WTC11 (cell line): ENCODE data around the gene IMPDH1. TPM values are rescaled to one million over a fixed set of nuclear protein-coding genes. Genes with fewer than 3 reads are reported as not detected.

Experiments
- ATAC-seq: fragments of 200-7000 bp; cut with Tn5 transposase; 2 replicates; pipeline ENCODE4 v1.10.0; 2021; ENCODE audit warnings: mild to moderate bottlenecking, moderate library complexity
- CTCF ChIA-PET: fragments of 300-600 bp; sonication (Branson Sonifier 250); formaldehyde crosslinking; loops from one replicate; lab custom pipeline; 2021; ENCODE audit warnings: antibody characterized with exemption; lab: Charles Lee
- POLR2A ChIA-PET: fragments of 350-600 bp; sonication (Branson Sonifier 250); formaldehyde crosslinking; loops from one replicate; lab custom pipeline; 2021; ENCODE audit warnings: antibody characterized with exemption; lab: Charles Lee
- DNase-seq: peaks from one replicate; pipeline ENCODE4 v3.0.0; 2021; ENCODE audit warnings: low spot score
- H3K27ac Mint-ChIP-seq: 2 replicates; pipeline ENCODE4 v1.8.0; 2021; ENCODE audit warnings: mixed read lengths
- H3K27me3 Mint-ChIP-seq: 2 replicates; pipeline ENCODE4 v1.8.0; 2021; ENCODE audit warnings: low read depth, mild to moderate bottlenecking, moderate library complexity, mixed read lengths
- H3K36me3 Mint-ChIP-seq: 2 replicates; pipeline ENCODE4 v1.8.0; 2021; ENCODE audit warnings: mixed read lengths
- H3K4me1 Mint-ChIP-seq: 2 replicates; pipeline ENCODE4 v1.8.0; 2022; ENCODE audit warnings: mixed read lengths
- H3K4me3 Mint-ChIP-seq: 2 replicates; pipeline ENCODE4 v1.8.0; 2021; ENCODE audit warnings: mild to moderate bottlenecking, moderate library complexity, mixed read lengths
- H3K9me3 Mint-ChIP-seq: 2 replicates; pipeline ENCODE4 v1.8.0; 2021; ENCODE audit warnings: mixed read lengths
- CBFB ChIP-seq: sonication (generic); formaldehyde crosslinking; IDR thresholded peaks from 2 replicates; pipeline ENCODE4 v1.8.1; 2022; ENCODE audit warnings: mild to moderate bottlenecking, low read depth, missing genetic modification reagents
- ELF4 ChIP-seq: sonication (generic); formaldehyde crosslinking; IDR thresholded peaks from 2 replicates; pipeline ENCODE4 v1.8.1; 2022; ENCODE audit warnings: low read depth, mild to moderate bottlenecking, moderate library complexity, missing genetic modification reagents
- ESRRA ChIP-seq: sonication (generic); formaldehyde crosslinking; IDR thresholded peaks from 2 replicates; pipeline ENCODE4 v1.8.1; 2022; ENCODE audit warnings: mild to moderate bottlenecking, missing genetic modification reagents, borderline replicate concordance
- FOXJ3 ChIP-seq: sonication (generic); formaldehyde crosslinking; IDR thresholded peaks from 2 replicates; pipeline ENCODE4 v1.9.0; 2021; ENCODE audit warnings: missing genetic modification reagents, mild to moderate bottlenecking, borderline replicate concordance
- FOXK1 ChIP-seq: sonication (generic); formaldehyde crosslinking; IDR thresholded peaks from 2 replicates; pipeline ENCODE4 v1.8.0; 2022; ENCODE audit warnings: mild to moderate bottlenecking, moderate library complexity, missing genetic modification reagents
- FOXP1 ChIP-seq: sonication (generic); formaldehyde crosslinking; IDR thresholded peaks from 2 replicates; pipeline ENCODE4 v1.8.0; 2022; ENCODE audit warnings: missing genetic modification reagents, mild to moderate bottlenecking, moderate library complexity, borderline replicate concordance
- NFYB ChIP-seq: sonication (generic); formaldehyde crosslinking; conservative IDR thresholded peaks from 2 replicates; pipeline ENCODE4 v1.8.0; 2022; ENCODE audit warnings: low read depth, missing genetic modification reagents
- NR3C1 ChIP-seq: sonication (generic); formaldehyde crosslinking; conservative IDR thresholded peaks from 2 replicates; pipeline ENCODE4 v1.8.1; 2023; ENCODE audit warnings: low read depth, mild to moderate bottlenecking, missing genetic modification reagents
- ZNF121 ChIP-seq: sonication (generic); formaldehyde crosslinking; IDR thresholded peaks from 2 replicates; pipeline ENCODE4 v1.8.0; 2023; ENCODE audit warnings: missing genetic modification reagents
- ZNF138 ChIP-seq: sonication (generic); formaldehyde crosslinking; conservative IDR thresholded peaks from 2 replicates; pipeline ENCODE4 v1.8.1; 2022; ENCODE audit warnings: mild to moderate bottlenecking, moderate library complexity, missing genetic modification reagents
- ZNF232 ChIP-seq: sonication (generic); formaldehyde crosslinking; IDR thresholded peaks from 2 replicates; pipeline ENCODE4 v1.8.0; 2022; ENCODE audit warnings: mild to moderate bottlenecking, missing genetic modification reagents
- ZNF317 ChIP-seq: sonication (generic); formaldehyde crosslinking; IDR thresholded peaks from 2 replicates; pipeline ENCODE4 v1.8.1; 2023; ENCODE audit warnings: low read depth, mild to moderate bottlenecking, moderate library complexity, missing genetic modification reagents, borderline replicate concordance
- ZNF671 ChIP-seq: fragments of 250-450 bp; sonication (Bioruptor Pico); IDR thresholded peaks from 2 replicates; pipeline ENCODE4 v1.8.0; 2021; ENCODE audit warnings: mild to moderate bottlenecking
- total RNA-seq: library from RNA; stranded (reverse); gene quantifications from 3 replicates; pipeline ENCODE4 v1.2.3, GENCODE V29; 2021
- TF ChIP-seq, protein P1 (sequence below): fragments of 250-450 bp; sonication (Bioruptor Pico); IDR thresholded peaks from 2 replicates; pipeline ENCODE4 v1.9.0; 2021; ENCODE audit warnings: mild to moderate bottlenecking, borderline replicate concordance
- TF ChIP-seq, protein P2 (sequence below): sonication (generic); formaldehyde crosslinking; IDR thresholded peaks from 2 replicates; pipeline ENCODE4 v1.8.1; 2023; ENCODE audit warnings: mild to moderate bottlenecking, missing genetic modification reagents
- TF ChIP-seq, protein P3 (sequence below): sonication (generic); formaldehyde crosslinking; IDR thresholded peaks from 2 replicates; pipeline ENCODE4 v1.8.1; 2022; ENCODE audit warnings: low read depth, missing genetic modification reagents, borderline replicate concordance
- TF ChIP-seq, protein P4 (sequence below): sonication (generic); formaldehyde crosslinking; IDR thresholded peaks from 2 replicates; pipeline ENCODE4 v1.8.0; 2022; ENCODE audit warnings: mild to moderate bottlenecking, missing genetic modification reagents

IMPDH1 gene
- total RNA-seq, 1 experiment from 2014 or later, result 54.2 TPM

DNA sequence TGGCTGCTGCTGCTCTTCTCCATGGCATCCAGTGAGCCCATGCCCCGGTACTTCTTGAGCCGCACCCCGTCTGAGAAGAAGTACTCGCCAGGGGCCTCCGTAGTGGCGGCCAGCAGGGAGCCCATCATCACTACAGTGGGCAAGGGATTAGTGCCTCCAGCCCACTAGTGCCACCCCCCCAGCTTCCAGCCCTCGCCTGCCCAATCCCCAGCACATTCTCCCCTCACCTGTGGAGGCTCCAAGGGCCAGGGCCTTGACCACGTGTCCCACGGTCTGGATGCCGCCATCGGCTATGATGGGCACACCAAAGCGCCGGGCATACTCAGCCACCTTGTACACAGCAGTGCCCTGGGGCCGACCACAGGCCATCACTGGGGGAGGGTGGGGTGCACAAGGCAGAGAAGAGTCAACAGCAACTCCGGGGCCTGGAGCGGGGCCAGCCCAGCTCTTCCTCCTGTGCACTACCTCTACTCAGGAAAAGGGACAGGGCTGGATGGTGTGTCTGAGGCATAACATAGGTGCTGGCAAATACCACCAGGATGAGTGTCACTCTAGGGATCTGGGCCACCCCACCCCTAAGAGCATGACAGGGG, 14.8 kb downstream of the IMPDH1 start:
- no peak overlapping the region for H3K4me3 Mint-ChIP-seq
- CTCF ChIA-PET, result interaction anchor here (1.0 to 1.6 kb wide), 8 partner anchors 7 to 66 kb away, joined by 3 to 5 read pairs (median 4); no protein-coding TSS in a partner anchor
- POLR2A ChIA-PET, result no interaction called here

DNA sequence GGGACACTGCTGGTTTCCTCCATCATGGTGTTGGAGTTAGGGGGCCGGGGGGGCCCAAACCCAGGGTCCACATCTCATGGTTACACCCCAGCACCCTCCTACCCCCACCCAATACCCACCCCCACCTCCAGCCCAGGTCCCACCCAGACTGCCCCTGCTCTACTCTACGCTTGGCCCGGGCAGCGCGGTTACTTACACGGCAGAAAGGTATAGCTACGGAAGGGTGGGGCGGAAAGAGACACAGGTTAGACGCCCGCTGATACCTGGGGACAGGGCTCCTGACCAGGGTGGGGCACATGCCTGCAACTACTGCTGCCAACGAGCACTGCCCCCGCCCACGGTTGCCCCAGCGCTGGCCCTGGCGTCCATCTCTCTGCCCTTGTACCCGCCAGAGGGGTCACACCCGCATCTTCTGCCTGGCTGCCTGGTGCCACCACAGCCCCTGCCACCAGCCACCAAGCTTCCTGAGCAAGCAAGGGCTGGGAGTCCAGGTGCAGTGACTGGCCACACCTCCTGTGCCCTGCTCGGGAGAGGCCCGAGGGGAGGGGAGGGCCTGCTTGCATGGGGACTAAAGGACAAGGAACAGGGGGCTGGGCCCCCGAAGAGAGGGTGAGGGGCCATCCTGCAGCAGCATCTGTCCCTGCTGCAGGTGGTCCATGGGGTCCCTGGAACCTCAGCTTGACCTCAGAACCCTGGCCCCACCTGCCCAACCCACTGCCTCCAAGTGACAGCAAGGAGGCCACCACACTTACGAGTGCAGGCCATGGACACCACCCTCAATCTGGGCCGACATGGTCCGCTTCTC, 16.1 kb downstream of the IMPDH1 start:
- DNase-seq (no peak), ATAC-seq (no peak)
- Mint-ChIP-seq H3K27me3 (peaks cover 3% of the 10 kb centered on the region; the same call in 1 of the 2 replicates), H3K36me3 (peaks cover 5% of the 10 kb centered on the region), H3K4me1 (peaks cover 9% of the 10 kb centered on the region), H3K4me3 (no peak overlapping the region), H3K27ac (no peak overlapping the region), H3K9me3 (no peaks in the 10 kb centered on the region)
- ChIA-PET POLR2A (no interaction called here), CTCF (interaction anchor here (0.9 kb wide), 1 partner anchor 46 kb away, joined by 3 read pairs; no protein-coding TSS in a partner anchor)
- TF ChIP-seq NFYB (CRISPR knock-in tag) (no peak), ZNF232 (CRISPR knock-in tag) (no peak), FOXJ3 (CRISPR knock-in tag) (no peak)
- TF ChIP-seq, protein P1, sequence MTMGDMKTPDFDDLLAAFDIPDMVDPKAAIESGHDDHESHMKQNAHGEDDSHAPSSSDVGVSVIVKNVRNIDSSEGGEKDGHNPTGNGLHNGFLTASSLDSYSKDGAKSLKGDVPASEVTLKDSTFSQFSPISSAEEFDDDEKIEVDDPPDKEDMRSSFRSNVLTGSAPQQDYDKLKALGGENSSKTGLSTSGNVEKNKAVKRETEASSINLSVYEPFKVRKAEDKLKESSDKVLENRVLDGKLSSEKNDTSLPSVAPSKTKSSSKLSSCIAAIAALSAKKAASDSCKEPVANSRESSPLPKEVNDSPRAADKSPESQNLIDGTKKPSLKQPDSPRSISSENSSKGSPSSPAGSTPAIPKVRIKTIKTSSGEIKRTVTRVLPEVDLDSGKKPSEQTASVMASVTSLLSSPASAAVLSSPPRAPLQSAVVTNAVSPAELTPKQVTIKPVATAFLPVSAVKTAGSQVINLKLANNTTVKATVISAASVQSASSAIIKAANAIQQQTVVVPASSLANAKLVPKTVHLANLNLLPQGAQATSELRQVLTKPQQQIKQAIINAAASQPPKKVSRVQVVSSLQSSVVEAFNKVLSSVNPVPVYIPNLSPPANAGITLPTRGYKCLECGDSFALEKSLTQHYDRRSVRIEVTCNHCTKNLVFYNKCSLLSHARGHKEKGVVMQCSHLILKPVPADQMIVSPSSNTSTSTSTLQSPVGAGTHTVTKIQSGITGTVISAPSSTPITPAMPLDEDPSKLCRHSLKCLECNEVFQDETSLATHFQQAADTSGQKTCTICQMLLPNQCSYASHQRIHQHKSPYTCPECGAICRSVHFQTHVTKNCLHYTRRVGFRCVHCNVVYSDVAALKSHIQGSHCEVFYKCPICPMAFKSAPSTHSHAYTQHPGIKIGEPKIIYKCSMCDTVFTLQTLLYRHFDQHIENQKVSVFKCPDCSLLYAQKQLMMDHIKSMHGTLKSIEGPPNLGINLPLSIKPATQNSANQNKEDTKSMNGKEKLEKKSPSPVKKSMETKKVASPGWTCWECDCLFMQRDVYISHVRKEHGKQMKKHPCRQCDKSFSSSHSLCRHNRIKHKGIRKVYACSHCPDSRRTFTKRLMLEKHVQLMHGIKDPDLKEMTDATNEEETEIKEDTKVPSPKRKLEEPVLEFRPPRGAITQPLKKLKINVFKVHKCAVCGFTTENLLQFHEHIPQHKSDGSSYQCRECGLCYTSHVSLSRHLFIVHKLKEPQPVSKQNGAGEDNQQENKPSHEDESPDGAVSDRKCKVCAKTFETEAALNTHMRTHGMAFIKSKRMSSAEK, result no peak
- TF ChIP-seq, protein P2, sequence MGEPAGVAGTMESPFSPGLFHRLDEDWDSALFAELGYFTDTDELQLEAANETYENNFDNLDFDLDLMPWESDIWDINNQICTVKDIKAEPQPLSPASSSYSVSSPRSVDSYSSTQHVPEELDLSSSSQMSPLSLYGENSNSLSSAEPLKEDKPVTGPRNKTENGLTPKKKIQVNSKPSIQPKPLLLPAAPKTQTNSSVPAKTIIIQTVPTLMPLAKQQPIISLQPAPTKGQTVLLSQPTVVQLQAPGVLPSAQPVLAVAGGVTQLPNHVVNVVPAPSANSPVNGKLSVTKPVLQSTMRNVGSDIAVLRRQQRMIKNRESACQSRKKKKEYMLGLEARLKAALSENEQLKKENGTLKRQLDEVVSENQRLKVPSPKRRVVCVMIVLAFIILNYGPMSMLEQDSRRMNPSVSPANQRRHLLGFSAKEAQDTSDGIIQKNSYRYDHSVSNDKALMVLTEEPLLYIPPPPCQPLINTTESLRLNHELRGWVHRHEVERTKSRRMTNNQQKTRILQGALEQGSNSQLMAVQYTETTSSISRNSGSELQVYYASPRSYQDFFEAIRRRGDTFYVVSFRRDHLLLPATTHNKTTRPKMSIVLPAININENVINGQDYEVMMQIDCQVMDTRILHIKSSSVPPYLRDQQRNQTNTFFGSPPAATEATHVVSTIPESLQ, result no peak

More for the DNA sequence above, 14.8 kb downstream of the IMPDH1 start:
- DNase-seq, result no peak
- Mint-ChIP-seq H3K27ac (no peak overlapping the region), H3K36me3 (peaks cover 5% of the 10 kb centered on the region)
- TF ChIP-seq FOXP1 (CRISPR knock-in tag) (no peak), ELF4 (CRISPR knock-in tag) (no peak), ESRRA (CRISPR knock-in tag) (no peak), ZNF138 (CRISPR knock-in tag) (no peak)
- TF ChIP-seq, all 79 proteins: peak for 0
- H3K9me3 Mint-ChIP-seq, result no peaks in the 10 kb centered on the region
- H3K27me3 Mint-ChIP-seq, result no peaks in the 10 kb centered on the region
- peaks cover 2% of the 10 kb centered on the region for H3K4me1 Mint-ChIP-seq
- ATAC-seq, result no peak

DNA sequence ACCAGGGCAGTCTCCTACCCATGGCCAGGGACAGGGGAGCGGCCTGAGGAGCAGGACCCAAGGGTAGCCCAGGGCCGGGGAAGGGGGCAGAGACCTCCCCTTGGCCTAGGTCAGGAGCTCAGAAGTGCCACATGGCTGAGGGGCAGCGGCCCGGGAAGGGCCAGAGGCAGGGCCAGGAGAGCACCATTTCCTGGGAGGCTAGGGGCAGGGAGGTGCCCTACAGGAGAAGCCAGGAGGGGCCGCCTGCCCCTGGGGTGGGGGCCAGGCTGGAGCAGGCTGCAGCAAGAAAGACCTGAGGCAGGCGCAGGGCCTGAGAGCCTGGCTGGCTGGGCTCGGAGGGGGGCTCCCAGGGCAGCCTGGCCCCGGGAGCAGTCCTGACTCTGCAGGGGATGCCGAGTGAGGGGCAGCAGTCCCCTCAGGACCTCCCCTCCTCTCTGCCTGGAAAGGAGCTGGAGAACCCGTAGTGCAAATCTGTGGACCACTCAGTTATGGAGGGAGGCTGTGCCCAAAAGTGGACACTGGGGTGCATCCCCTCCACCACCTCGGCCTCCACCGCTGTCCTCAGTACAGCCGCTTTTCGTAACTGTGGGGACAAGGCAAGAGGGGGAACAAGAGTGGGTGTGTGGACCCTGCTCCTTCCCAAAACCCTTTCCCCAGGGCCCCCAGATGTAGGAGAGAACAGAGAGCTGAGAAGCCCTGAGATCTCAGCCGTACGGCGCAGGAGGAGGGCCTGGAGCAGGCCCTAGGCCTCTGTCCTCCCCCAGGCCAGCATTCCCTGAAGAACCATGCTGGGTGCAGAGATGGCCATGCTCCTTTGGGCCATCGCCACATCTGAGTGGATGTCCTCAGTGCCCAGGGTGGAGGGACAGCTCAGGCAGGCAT, 17.1 kb downstream of the IMPDH1 start:
- peaks cover 9% of the 10 kb centered on the region for H3K4me1 Mint-ChIP-seq
- H3K9me3 Mint-ChIP-seq, result no peaks in the 10 kb centered on the region
- CTCF ChIA-PET, result interaction anchor here (1.0 kb wide), 1 partner anchor 45 kb away, joined by 4 read pairs; no protein-coding TSS in a partner anchor

More for the DNA sequence above, 17.1 kb downstream of the IMPDH1 start:
- DNase-seq, result no peak
- TF ChIP-seq ZNF671 (CRISPR knock-in tag), result no peak
- no peak for TF ChIP-seq NR3C1 (CRISPR knock-in tag)
- TF ChIP-seq, protein P3, sequence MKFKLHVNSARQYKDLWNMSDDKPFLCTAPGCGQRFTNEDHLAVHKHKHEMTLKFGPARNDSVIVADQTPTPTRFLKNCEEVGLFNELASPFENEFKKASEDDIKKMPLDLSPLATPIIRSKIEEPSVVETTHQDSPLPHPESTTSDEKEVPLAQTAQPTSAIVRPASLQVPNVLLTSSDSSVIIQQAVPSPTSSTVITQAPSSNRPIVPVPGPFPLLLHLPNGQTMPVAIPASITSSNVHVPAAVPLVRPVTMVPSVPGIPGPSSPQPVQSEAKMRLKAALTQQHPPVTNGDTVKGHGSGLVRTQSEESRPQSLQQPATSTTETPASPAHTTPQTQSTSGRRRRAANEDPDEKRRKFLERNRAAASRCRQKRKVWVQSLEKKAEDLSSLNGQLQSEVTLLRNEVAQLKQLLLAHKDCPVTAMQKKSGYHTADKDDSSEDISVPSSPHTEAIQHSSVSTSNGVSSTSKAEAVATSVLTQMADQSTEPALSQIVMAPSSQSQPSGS (CRISPR knock-in tag), result no peak
- no peak for TF ChIP-seq ZNF121 (CRISPR knock-in tag)
- TF ChIP-seq ZNF317 (CRISPR knock-in tag), result no peak
- TF ChIP-seq CBFB (CRISPR knock-in tag), result no peak
- TF ChIP-seq, protein P4, sequence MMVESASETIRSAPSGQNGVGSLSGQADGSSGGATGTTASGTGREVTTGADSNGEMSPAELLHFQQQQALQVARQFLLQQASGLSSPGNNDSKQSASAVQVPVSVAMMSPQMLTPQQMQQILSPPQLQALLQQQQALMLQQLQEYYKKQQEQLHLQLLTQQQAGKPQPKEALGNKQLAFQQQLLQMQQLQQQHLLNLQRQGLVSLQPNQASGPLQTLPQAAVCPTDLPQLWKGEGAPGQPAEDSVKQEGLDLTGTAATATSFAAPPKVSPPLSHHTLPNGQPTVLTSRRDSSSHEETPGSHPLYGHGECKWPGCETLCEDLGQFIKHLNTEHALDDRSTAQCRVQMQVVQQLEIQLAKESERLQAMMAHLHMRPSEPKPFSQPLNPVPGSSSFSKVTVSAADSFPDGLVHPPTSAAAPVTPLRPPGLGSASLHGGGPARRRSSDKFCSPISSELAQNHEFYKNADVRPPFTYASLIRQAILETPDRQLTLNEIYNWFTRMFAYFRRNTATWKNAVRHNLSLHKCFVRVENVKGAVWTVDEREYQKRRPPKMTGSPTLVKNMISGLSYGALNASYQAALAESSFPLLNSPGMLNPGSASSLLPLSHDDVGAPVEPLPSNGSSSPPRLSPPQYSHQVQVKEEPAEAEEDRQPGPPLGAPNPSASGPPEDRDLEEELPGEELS (CRISPR knock-in tag), result no peak
- no peak for TF ChIP-seq FOXK1 (CRISPR knock-in tag)
- Mint-ChIP-seq H3K27me3 (peaks cover 12% of the 10 kb centered on the region), H3K27ac (no peak overlapping the region), H3K36me3 (no peaks in the 10 kb centered on the region), H3K4me3 (no peak overlapping the region)
- ATAC-seq, result no peak
- POLR2A ChIA-PET, result no interaction called here
